NCI-H748 treated with DMSO at 0.1 percent for 48 hours (cell line): ENCODE data around the gene MAFG.

ENCODE experiments used
- DNase-seq: peaks from one replicate; lab custom pipeline; 2025; lab: John Stamatoyannopoulos, UW

The MAFG gene

DNA sequence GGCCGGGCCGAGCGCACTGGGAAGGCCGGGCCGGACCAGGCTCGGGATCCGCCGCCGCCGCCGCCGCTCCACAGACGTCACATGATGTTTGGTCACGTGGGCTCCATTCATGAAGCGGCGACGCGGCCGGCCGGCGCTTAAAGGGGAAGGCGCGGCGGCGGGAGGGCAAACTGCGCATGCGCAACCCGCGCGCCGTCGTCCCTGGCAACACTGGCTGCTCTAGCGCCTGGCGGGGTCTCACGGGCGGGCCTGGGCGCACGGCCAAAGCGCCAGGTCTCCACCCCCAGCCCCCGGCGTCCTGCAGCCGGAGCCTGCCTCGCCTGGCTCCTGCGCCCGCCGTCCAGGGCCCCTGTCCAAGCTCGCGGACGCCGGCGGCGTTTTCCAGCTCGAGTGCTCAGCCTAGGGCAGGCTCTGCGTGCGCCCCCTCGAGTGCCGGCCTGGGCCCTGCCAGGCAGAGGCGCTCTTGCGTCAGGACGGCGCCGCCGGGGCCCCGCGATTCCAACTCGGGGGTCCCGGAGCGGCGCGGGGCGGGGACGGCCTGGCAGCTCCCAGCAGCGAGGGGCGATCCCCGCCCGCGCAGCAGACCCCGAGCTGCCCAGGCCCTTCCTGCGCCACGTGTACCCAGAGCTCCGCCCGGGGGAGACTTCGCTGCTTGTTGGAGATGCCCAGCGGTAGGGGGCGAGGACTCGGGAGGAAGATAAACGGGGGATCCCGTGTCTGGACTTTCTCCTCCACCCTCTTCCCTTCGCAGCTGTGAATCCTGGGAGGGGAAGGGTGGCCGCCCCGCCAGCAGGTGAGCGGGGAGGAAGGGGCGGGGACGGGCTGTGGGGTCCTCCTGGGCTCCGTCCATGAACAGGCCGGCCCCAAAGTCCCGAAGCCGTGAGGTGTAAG is at the start of gene MAFG:
TSS of gene MAFG (minus strand) at position 83 of the 891 bp plus-strand sequence. CDS start 4,550 bp downstream, outside the sequence.
- peak; percentile 86 for DNase-seq

DNA sequence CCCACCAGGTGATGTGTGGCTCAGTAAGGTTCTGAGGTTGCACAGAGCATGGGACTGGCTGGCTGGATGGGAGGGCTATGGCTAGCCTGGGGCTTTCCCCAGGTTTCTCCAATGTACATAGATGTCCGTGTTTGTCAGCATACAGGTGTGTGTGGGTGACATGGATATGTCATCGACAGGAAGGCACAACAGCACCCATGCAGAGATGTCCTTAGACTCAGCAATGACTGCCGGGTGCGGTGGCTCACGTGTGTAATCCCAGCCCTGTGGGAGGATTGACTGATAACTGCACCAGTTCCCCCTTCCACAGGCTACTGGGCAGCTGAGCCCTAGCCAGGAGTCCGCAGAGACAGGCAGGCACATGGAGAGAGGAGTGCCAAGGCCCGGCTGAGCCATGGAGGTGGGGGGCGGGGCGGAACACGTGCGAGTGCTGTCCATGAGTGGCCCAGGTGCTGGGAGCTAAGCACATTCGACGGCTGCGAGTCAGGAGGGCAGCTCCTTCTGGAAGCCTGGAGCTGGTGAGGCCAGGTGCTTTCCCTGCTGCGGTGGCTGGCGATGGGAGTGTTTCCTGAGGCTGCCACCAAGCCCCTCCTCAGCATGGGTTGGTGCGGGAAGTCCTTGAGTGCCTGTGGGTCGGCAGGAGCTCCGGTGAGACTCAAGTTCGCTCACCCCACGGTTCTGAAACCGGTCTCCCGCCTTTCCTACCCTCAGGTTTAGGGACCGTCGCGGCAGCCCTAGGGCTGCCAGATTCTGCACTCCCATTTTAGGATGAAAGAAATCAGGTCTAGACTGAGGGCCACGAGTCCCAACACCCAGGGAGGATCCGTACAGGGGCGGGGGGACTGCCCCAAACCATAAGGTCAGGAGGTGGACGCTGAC is 49.0 kb upstream of the MAFG start:
- peak; percentile 42 for DNase-seq

DNA sequence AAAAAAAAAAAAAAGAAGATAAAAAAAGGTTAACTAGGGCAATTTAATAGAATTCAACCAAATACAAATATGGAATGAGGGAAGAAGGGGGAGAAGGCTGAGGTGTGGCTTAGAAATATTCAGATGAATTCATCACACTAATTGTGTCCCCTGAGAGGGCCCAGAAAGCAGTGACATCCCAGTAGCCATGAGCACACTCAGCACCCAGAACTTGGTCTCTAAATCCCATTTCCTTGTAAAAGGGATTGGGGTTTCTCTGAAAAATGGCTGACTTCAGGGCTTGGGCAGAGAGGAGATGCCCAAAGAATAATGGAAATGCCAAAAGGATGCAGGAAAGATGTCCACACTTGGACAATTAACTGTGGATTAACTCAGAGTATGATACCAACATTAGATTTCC is 45.9 kb upstream of the MAFG start:
- no peak for DNase-seq

GRCh38 chr17:81968850-81969812 is 41.6 kb upstream of the MAFG start:
- no peak for DNase-seq

- DNase-seq = no peak
Observed at GRCh38 chr17:81968396-81968745, 40.8 kb upstream of the MAFG start.

- peak; percentile 5 for DNase-seq
Observed at GRCh38 chr17:81967533-81968395, 40.2 kb upstream of the MAFG start.

DNA sequence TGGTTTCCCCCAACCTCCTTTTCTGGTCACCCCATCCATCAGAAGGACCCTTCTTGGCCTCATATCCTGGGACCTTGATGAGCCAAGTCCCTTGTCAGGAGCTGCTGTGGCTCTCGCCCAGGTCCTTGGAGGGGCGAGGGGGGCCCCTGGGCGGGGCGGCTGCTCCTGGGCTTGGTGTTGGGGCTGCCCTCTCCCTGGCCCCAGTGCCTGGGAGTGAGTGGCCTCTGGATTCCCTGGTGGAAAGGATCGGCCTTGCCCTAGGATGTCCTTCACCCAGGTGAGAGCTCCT is 39.7 kb upstream of the MAFG start:
- no peak for DNase-seq

DNA sequence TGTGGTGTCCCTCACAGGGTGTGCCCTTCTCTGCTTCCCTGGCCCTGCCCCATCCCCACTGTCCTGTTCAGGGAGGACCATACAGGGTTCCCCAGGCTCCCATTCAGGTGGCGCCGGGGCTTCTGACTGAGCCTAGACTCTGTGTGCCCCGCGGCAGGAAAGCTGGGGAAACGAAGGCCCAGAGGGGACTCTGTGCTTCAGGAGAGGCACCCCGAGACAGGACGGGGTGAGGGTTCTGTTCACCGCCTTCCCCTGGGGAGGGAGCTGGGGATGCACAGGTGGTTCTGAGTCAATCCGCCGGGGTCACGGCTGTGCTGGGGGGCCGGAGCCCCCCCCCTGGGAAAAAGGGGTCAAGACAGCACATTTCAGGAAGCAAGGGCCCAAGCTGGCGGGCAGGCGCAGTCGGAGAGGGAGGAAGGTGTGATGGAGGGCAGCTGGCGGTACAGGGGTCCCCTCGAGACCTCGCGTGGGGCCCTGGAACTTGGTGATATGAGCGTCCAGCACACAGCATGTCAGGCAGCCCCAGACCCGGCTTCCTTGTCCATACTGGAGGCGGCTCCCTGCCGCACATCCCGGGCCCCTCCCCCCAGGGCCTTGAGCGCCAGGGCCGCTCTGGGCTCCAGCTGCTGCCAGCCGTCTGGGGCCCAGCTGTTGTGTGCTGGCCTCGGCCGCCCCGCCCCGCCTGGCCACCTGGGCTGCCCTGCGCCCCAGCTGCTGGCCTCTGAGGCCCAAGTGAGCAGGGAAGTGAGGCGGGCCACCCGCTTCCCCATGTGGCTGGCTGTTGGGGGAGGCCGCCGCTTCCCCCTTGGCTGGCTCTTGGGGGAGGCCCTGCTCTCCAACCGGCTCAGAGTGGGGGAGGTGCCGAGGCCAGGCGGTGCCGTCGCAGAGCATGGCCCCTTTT is 39.1 kb upstream of the MAFG start:
- DNase-seq = no peak

- no peak for DNase-seq
Observed at GRCh38 chr17:81964081-81964849, 36.7 kb upstream of the MAFG start.

GRCh38 chr17:81962499-81963441 is 35.2 kb upstream of the MAFG start:
- DNase-seq = no peak

DNA sequence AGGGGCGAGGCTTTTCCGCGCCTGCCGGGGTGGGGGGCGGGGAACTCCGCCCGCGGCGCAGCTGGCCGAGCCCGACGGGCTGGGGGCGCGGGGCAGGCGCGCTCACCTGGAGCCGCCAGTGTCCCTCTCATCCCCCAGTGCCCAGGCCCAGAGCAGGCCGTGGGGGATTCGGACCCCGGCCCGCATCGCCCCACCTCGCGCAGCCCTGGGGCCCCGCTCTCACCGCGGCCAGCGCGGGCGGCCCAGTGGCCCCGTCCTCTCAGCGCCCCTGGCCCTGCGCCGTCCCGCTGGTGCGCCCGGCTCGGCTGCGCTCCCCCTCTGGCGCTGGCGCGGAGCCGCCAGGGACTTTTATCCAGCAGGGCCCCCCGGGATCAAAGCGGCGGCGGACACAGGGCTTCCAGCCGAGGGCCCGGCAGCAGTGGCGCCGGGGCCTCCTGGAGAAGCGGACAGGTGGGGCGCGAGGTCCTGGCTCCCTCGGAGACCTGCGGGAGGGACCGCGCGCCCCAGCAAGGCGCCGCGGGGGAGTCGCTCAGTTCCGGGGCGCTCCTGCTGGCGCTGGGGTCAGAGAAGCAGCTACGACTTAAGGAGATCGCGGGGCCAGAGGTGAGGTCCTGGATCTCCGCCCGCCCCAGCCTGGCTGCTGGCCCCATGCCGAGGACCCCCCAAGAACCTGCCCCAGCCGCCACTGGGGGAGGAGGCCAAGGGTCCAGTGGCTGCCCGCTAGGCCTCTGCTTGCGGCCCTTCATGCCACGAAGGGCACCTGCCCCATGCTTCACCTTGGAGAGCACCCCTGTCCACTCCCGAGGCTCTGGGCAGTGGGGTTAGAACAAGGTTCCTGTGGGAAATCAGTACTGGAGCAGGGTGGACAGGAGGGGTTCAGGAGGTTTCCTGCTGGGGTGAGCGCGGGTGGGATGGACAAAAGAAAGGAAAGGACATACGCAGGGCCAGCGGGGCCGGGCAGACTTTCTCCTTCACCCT is 34.3 kb upstream of the MAFG start:
- DNase-seq = no peak

DNA sequence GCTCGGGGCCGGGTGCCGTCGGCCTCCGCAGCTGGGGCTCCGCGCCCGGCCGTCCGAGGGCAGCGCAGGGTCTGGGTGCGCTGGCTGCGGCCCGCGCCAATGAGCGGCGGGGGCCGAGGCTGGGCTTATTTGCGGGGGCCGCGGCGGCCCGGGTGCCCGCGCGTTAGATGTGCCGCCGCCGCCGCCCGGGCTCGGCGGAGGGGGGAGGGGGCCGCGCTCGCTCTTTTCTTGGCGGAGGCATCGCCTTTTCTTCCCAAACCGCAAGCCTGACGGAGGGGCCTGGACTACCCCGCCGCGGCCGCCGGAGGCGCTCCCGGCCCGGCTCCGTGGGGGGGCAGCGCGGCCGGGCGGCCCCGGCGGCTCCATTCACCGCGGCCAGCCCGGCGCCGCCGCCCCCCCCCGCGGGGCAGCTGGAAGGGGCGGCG is 33.6 kb upstream of the MAFG start, which contains the start of gene NOTUM:
TSS of gene NOTUM (minus strand) at position 101 of the 425 bp plus-strand sequence. CDS start 278 bp downstream, outside the sequence.
- DNase-seq = no peak

GRCh38 chr17:81960130-81960958 is 32.8 kb upstream of the MAFG start:
- no peak for DNase-seq

- peak; percentile 30 for DNase-seq
Observed at GRCh38 chr17:81959362-81960129, 32.0 kb upstream of the MAFG start.
